AG04450 (cell line): Measurements from ENCODE around the gene PMVK. TPM values are rescaled to one million over a fixed set of nuclear protein-coding genes. Genes with fewer than 3 reads are reported as not detected.
A peak's percentile ranks its signal among the peaks of the same experiment; 100 is the strongest.

Experiments
- CTCF ChIA-PET: fragments of 300-600, 350-600 bp; formaldehyde crosslinking; extraction: SDS; loops from one replicate; lab custom pipeline; 2022; ENCODE audit warnings: antibody characterized with exemption, inconsistent platforms; lab: Charles Lee
- POLR2A ChIA-PET: fragments of 350-600 bp; formaldehyde crosslinking; extraction: SDS; loops from one replicate; lab custom pipeline; 2021; ENCODE audit warnings: antibody characterized with exemption, inconsistent platforms; lab: Yijun Ruan, JAX
- DNase-seq: peaks from one replicate; pipeline ENCODE4 v3.0.0-alpha.2; 2011; ENCODE audit warnings: low read depth, low spot score
- H3K27ac ChIP-seq: one replicate; pipeline ENCODE4 v1.5.1; 2012; ENCODE audit warnings: low read depth, low read length, control low read depth
- H3K27me3 ChIP-seq: one replicate; pipeline ENCODE4 v1.6.0; 2012; ENCODE audit warnings: low read length; ENCODE audit not compliant: control insufficient read depth, insufficient read depth
- H3K4me3 ChIP-seq: 2 replicates; pipeline ENCODE4 v1.5.1; 2011; ENCODE audit warnings: mild to moderate bottlenecking, low read depth, low read length, control low read depth
- H3K9me3 ChIP-seq: 2 replicates; pipeline ENCODE4 v1.5.1; 2012; ENCODE audit warnings: low read length; ENCODE audit not compliant: control insufficient read depth, insufficient read depth
- CTCF ChIP-seq: IDR thresholded peaks from 2 replicates; pipeline ENCODE4 v1.5.1; 2011; ENCODE audit warnings: low read depth, low read length, control low read depth, inconsistent platforms
- polyA plus RNA-seq: library from polyadenylated mRNA; depleted of rRNA; stranded (reverse); fragments of >200 nt; gene quantifications from 2 replicates; pipeline ENCODE4 v1.2.3, GENCODE V29; 2011

Gene PMVK
- polyA plus RNA-seq, 1 experiment, result 21.0 TPM

DNA sequence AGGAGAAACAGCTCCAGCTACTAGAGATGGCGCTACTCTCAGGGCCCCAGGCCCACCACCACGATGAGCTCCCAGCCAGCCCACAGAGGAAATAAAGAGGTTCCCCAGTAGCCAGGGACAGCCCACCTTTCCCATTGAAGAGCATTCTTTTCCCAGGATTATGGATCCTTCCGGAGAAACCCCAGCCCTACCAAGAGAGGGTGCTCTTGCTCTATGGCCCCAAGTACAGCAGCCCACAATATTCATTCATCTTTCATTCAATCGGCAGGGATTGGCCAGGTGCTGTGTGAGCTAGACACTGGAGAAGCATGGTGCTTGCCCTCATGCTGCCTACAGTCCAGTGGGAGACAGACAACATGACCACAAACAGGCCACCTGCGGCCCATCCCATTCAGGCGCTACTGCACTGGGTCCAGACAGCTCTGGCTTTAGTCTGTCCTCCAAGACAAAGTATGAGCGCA lies 29.9 kb downstream of the PMVK start:
- DNase-seq, result no peak
- TF ChIP-seq CTCF, result peak; percentile 39
- ChIA-PET POLR2A (no interaction called here), CTCF (interaction anchor here (0.6 to 1.5 kb wide), 4 partner anchors 37 to 347 kb away, joined by 3 read pairs; no protein-coding TSS in a partner anchor)
- H3K27ac ChIP-seq, result no peak overlapping the region
- peaks cover 10% of the 10 kb centered on the region for H3K27me3 ChIP-seq
- no peak overlapping the region for H3K4me3 ChIP-seq
- H3K9me3 ChIP-seq, result peaks cover 14% of the 10 kb centered on the region; the same call in 1 of the 2 replicates

DNA sequence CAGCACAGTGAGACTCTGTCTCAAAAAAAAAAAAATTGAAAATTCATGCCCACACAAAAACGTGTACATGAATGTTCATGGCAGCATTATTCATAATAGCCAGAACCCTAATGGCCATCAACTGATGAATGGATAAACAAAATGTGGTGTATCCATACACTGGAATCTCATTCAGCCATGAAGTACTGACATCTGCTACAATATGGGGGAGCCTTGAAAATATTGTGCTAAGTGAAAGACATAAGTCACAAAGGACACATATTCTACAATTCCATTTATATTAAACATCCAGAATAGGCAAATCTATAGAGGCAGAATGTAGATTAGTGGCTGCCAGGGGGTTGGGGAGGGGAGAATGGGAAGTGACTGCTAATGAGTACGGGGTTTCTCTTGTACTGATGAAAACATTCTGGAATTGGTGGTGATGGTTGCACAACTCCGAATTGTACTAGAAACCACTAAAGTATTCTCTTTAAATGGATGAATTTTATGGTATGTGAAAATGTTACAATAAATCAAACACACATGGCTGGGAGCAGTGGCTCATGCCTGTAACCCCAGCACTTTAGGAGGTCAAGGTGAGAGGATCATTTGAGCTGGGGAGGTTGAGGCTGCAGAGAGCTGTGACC lies 33.5 kb downstream of the PMVK start:
- Histone ChIP-seq H3K9me3 (peaks cover 4% of the 10 kb centered on the region; the same call in 1 of the 2 replicates), H3K27me3 (peaks cover 7% of the 10 kb centered on the region), H3K4me3 (no peak overlapping the region), H3K27ac (no peak overlapping the region)
- CTCF ChIA-PET, result no interaction called here
- POLR2A ChIA-PET, result no interaction called here
- DNase-seq, result no peak
- TF ChIP-seq CTCF, result no peak

DNA sequence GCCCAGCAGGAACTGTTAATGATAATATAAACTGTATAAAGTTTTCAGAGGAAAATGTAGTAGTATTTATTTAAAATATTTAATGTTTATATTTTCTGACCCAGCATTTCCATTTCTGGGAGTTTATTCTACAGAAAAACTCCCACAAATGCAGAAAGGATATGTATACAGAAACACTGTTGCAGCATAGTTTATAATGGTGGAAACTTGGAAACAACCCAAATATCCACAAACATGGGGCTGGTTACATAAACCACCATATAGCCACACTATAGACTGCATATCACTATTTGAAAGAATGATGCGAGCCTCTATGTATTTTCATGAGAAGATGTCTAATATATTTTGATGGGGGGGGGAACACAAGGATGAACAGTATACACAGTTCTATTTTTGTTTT lies 34.9 kb downstream of the PMVK start:
- DNase-seq, result no peak
- H3K9me3 ChIP-seq, result no peaks in the 10 kb centered on the region
- CTCF ChIA-PET, result no interaction called here
- POLR2A ChIA-PET, result interaction anchor here (0.6 to 0.7 kb wide), 2 partner anchors 40 to 822 kb away, joined by 3 read pairs; no protein-coding TSS in a partner anchor
- peaks cover 10% of the 10 kb centered on the region for H3K27me3 ChIP-seq
- TF ChIP-seq CTCF, result no peak
- no peak overlapping the region for H3K27ac ChIP-seq
- no peak overlapping the region for H3K4me3 ChIP-seq

DNA sequence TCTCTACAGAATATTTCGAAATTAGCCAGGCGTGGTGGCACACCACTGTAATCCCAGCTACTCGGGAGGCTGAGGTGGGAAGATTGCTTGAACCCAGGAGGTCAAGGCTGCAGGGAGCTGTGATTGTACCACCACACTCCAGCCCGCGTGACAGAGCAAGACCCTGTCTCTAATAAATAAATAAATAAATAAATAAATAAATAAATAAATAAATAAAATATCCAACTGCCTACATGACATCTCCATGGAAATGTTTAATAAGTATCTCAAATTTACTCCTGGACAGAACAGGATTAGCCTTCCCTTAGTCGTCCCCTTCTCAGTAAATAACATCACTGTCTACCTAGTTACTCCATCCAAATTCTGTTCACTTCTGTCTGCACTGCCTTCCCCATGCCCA lies 37.5 kb downstream of the PMVK start:
- Histone ChIP-seq H3K4me3 (no peak overlapping the region), H3K27me3 (peaks cover 26% of the 10 kb centered on the region), H3K9me3 (no peaks in the 10 kb centered on the region), H3K27ac (no peak overlapping the region)
- no peak for DNase-seq
- CTCF ChIA-PET, result no interaction called here
- POLR2A ChIA-PET, result no interaction called here
- no peak for TF ChIP-seq CTCF

GRCh38 chr1:154896771-154897286 lies 39.7 kb downstream of the PMVK start:
- Histone ChIP-seq H3K27me3 (peaks cover 35% of the 10 kb centered on the region), H3K4me3 (no peak overlapping the region), H3K27ac (no peak overlapping the region), H3K9me3 (no peaks in the 10 kb centered on the region)
- no peak for TF ChIP-seq CTCF
- ChIA-PET CTCF (interaction anchor here (1.7 kb wide), 1 partner anchor 18 kb away, joined by 7 read pairs; no protein-coding TSS in a partner anchor), POLR2A (no interaction called here)
- no peak for DNase-seq
